Measurements from ENCODE around the gene YIF1B. TPM values are rescaled to one million over a fixed set of nuclear protein-coding genes. Genes with fewer than 3 reads are reported as not detected.

Gene YIF1B
- total and polyA plus RNA-seq, 4 donors = 41.7 to 88.1 (median 64.6) TPM

GRCh38 chr19:38293281-38293680, 22.5 kb downstream of the YIF1B start:
- Histone ChIP-seq H3K4me3 (ENCODE audit: low read depth, low read length) (no peak overlapping the region), H3K27me3 (ENCODE audit: control insufficient read depth, insufficient read depth, low read length) (no peaks in the 10 kb centered on the region), H3K36me3 (ENCODE audit: control insufficient read depth, insufficient read depth, low read length) (peaks cover 49% of the 10 kb centered on the region), H3K27ac (ENCODE audit: low read depth, low read length) (no peak overlapping the region), H3K9me3 (ENCODE audit: control insufficient read depth, insufficient read depth, low read length) (no peaks in the 10 kb centered on the region), H3K4me1 (ENCODE audit: control insufficient read depth, insufficient read depth, low read length) (peaks cover 25% of the 10 kb centered on the region)
- 82% methylated on average over 6 of the region's 9 CpGs for WGBS (ENCODE audit: insufficient coverage)
- DNase-seq (ENCODE audit: low read depth in 4 of 6, low spot score in 6 of 6) = no peak

- Histone ChIP-seq H3K27me3 (ENCODE audit: control insufficient read depth, insufficient read depth, low read length) (no peaks in the 10 kb centered on the region), H3K9me3 (ENCODE audit: control insufficient read depth, insufficient read depth, low read length) (no peaks in the 10 kb centered on the region), H3K4me1 (ENCODE audit: control insufficient read depth, insufficient read depth, low read length) (peaks cover 33% of the 10 kb centered on the region), H3K27ac (ENCODE audit: low read depth, low read length) (no peak overlapping the region), H3K4me3 (ENCODE audit: low read depth, low read length) (no peak overlapping the region), H3K36me3 (ENCODE audit: control insufficient read depth, insufficient read depth, low read length) (peaks cover 56% of the 10 kb centered on the region)
- 83% methylated on average over 9 of the region's 15 CpGs for WGBS (ENCODE audit: insufficient coverage)
- DNase-seq (ENCODE audit: low read depth in 4 of 6, low spot score in 6 of 6) = no peak
These were observed 23.9 kb downstream of the YIF1B start for GRCh38 chr19:38291855-38292254.

- Histone ChIP-seq H3K27ac (ENCODE audit: low read depth, low read length) (no peak overlapping the region), H3K27me3 (ENCODE audit: control insufficient read depth, insufficient read depth, low read length) (no peaks in the 10 kb centered on the region)
These were observed 25.1 kb downstream of the YIF1B start for GRCh38 chr19:38290631-38291147.

GRCh38 chr19:38289955-38290354, 25.8 kb downstream of the YIF1B start:
- no peak for DNase-seq (ENCODE audit: low read depth in 4 of 6, low spot score in 6 of 6)
- H3K27ac ChIP-seq (ENCODE audit: low read depth, low read length) = no peak overlapping the region
- 67% methylated on average over 10 of the region's 15 CpGs for WGBS (ENCODE audit: insufficient coverage)

More at GRCh38 chr19:38290631-38291147, 25.1 kb downstream of the YIF1B start:
- Histone ChIP-seq H3K9me3 (ENCODE audit: control insufficient read depth, insufficient read depth, low read length) (no peaks in the 10 kb centered on the region), H3K4me1 (ENCODE audit: control insufficient read depth, insufficient read depth, low read length) (peaks cover 33% of the 10 kb centered on the region), H3K36me3 (ENCODE audit: control insufficient read depth, insufficient read depth, low read length) (peaks cover 62% of the 10 kb centered on the region), H3K4me3 (ENCODE audit: low read depth, low read length) (no peak overlapping the region)
- no peak for DNase-seq (ENCODE audit: low read depth in 4 of 6, low spot score in 6 of 6)
- 78% methylated on average over 13 of the region's 13 CpGs for WGBS (ENCODE audit: insufficient coverage)

GRCh38 chr19:38288123-38288855, 27.5 kb downstream of the YIF1B start:
- Histone ChIP-seq H3K36me3 (ENCODE audit: control insufficient read depth, insufficient read depth, low read length) (peaks cover 62% of the 10 kb centered on the region), H3K9me3 (ENCODE audit: control insufficient read depth, insufficient read depth, low read length) (no peaks in the 10 kb centered on the region), H3K4me3 (ENCODE audit: low read depth, low read length) (no peak overlapping the region), H3K4me1 (ENCODE audit: control insufficient read depth, insufficient read depth, low read length) (peaks cover 23% of the 10 kb centered on the region), H3K27ac (ENCODE audit: low read depth, low read length) (no peak overlapping the region), H3K27me3 (ENCODE audit: control insufficient read depth, insufficient read depth, low read length) (no peaks in the 10 kb centered on the region)
- no peak for DNase-seq (ENCODE audit: low read depth in 4 of 6, low spot score in 6 of 6)
- 52% methylated on average over 12 of the region's 16 CpGs for WGBS (ENCODE audit: insufficient coverage)

More at GRCh38 chr19:38289955-38290354, 25.8 kb downstream of the YIF1B start:
- Histone ChIP-seq H3K9me3 (ENCODE audit: control insufficient read depth, insufficient read depth, low read length) (no peaks in the 10 kb centered on the region), H3K4me3 (ENCODE audit: low read depth, low read length) (no peak overlapping the region), H3K36me3 (ENCODE audit: control insufficient read depth, insufficient read depth, low read length) (peaks cover 63% of the 10 kb centered on the region), H3K4me1 (ENCODE audit: control insufficient read depth, insufficient read depth, low read length) (peaks cover 33% of the 10 kb centered on the region), H3K27me3 (ENCODE audit: control insufficient read depth, insufficient read depth, low read length) (no peaks in the 10 kb centered on the region)

GRCh38 chr19:38287604-38288003, 28.1 kb downstream of the YIF1B start:
- Histone ChIP-seq H3K4me1 (ENCODE audit: control insufficient read depth, insufficient read depth, low read length) (peaks cover 23% of the 10 kb centered on the region), H3K36me3 (ENCODE audit: control insufficient read depth, insufficient read depth, low read length) (peaks cover 55% of the 10 kb centered on the region), H3K27me3 (ENCODE audit: control insufficient read depth, insufficient read depth, low read length) (no peaks in the 10 kb centered on the region), H3K9me3 (ENCODE audit: control insufficient read depth, insufficient read depth, low read length) (no peaks in the 10 kb centered on the region), H3K27ac (ENCODE audit: low read depth, low read length) (no peak overlapping the region), H3K4me3 (ENCODE audit: low read depth, low read length) (no peak overlapping the region)
- WGBS (ENCODE audit: insufficient coverage) = 27% methylated on average over 9 of the region's 9 CpGs
- no peak for DNase-seq (ENCODE audit: low read depth in 4 of 6, low spot score in 6 of 6)

GRCh38 chr19:38285567-38285966, 30.2 kb downstream of the YIF1B start:
- peaks cover 43% of the 10 kb centered on the region for H3K36me3 ChIP-seq (ENCODE audit: control insufficient read depth, insufficient read depth, low read length)
- no peaks in the 10 kb centered on the region for H3K27me3 ChIP-seq (ENCODE audit: control insufficient read depth, insufficient read depth, low read length)
- 86% methylated on average over 2 of the region's 5 CpGs for WGBS (ENCODE audit: insufficient coverage)
- H3K4me1 ChIP-seq (ENCODE audit: control insufficient read depth, insufficient read depth, low read length) = peaks cover 23% of the 10 kb centered on the region
- H3K4me3 ChIP-seq (ENCODE audit: low read depth, low read length) = no peak overlapping the region
- DNase-seq (ENCODE audit: low read depth in 4 of 6, low spot score in 6 of 6) = no peak
- no peaks in the 10 kb centered on the region for H3K9me3 ChIP-seq (ENCODE audit: control insufficient read depth, insufficient read depth, low read length)
- H3K27ac ChIP-seq (ENCODE audit: low read depth, low read length) = no peak overlapping the region

GRCh38 chr19:38284422-38284821, 31.3 kb downstream of the YIF1B start:
- H3K9me3 ChIP-seq (ENCODE audit: control insufficient read depth, insufficient read depth, low read length) = no peaks in the 10 kb centered on the region
- peaks cover 16% of the 10 kb centered on the region for H3K4me1 ChIP-seq (ENCODE audit: control insufficient read depth, insufficient read depth, low read length)
- no peaks in the 10 kb centered on the region for H3K27me3 ChIP-seq (ENCODE audit: control insufficient read depth, insufficient read depth, low read length)
- peaks cover 31% of the 10 kb centered on the region for H3K36me3 ChIP-seq (ENCODE audit: control insufficient read depth, insufficient read depth, low read length)
- DNase-seq (ENCODE audit: low read depth in 4 of 6, low spot score in 6 of 6) = no peak
- no peak overlapping the region for H3K4me3 ChIP-seq (ENCODE audit: low read depth, low read length)
- WGBS (ENCODE audit: insufficient coverage) = 86% methylated on average over 5 of the region's 7 CpGs
- no peak overlapping the region for H3K27ac ChIP-seq (ENCODE audit: low read depth, low read length)

- no peaks in the 10 kb centered on the region for H3K27me3 ChIP-seq (ENCODE audit: control insufficient read depth, insufficient read depth, low read length)
- H3K27ac ChIP-seq (ENCODE audit: low read depth, low read length) = no peak overlapping the region
- H3K36me3 ChIP-seq (ENCODE audit: control insufficient read depth, insufficient read depth, low read length) = peaks cover 20% of the 10 kb centered on the region
- no peak for DNase-seq (ENCODE audit: low read depth in 4 of 6, low spot score in 6 of 6)
- peaks cover 10% of the 10 kb centered on the region for H3K4me1 ChIP-seq (ENCODE audit: control insufficient read depth, insufficient read depth, low read length)
- 91% methylated on average over 7 of the region's 8 CpGs for WGBS (ENCODE audit: insufficient coverage)
- no peaks in the 10 kb centered on the region for H3K9me3 ChIP-seq (ENCODE audit: control insufficient read depth, insufficient read depth, low read length)
- H3K4me3 ChIP-seq (ENCODE audit: low read depth, low read length) = no peak overlapping the region
These were observed 32.5 kb downstream of the YIF1B start for GRCh38 chr19:38283271-38283670.
